LNCAP (cell line): Measurements from ENCODE around the gene PALD1.

ENCODE experiments used
- CTCF ChIP-seq: fragments of 450-650 bp; IDR thresholded peaks from 2 replicates; pipeline ENCODE4 v1.5.1; 2017; ENCODE audit warnings: mild to moderate bottlenecking

The PALD1 gene

GRCh38 chr10:70493660-70494234, 15.2 kb downstream of the PALD1 start:
- no peak for TF ChIP-seq CTCF

- no peak for TF ChIP-seq CTCF
Observed at GRCh38 chr10:70494536-70494935, 16.0 kb downstream of the PALD1 start.

- TF ChIP-seq CTCF, result no peak
Observed at GRCh38 chr10:70494966-70495365, 16.4 kb downstream of the PALD1 start.

- TF ChIP-seq CTCF, result no peak
Observed at GRCh38 chr10:70495691-70496261, 17.2 kb downstream of the PALD1 start.

- TF ChIP-seq CTCF, result no peak
Observed at GRCh38 chr10:70496341-70497119, 18.0 kb downstream of the PALD1 start.

GRCh38 chr10:70497120-70497545, 18.6 kb downstream of the PALD1 start:
- no peak for TF ChIP-seq CTCF

GRCh38 chr10:70498970-70499835, 20.6 kb downstream of the PALD1 start:
- no peak for TF ChIP-seq CTCF
